HK-2 (cell line): ENCODE data around the gene UNCX.

Source experiments
- DNase-seq: peaks from one replicate; pipeline ENCODE4 v3.0.0-alpha.2; 2018; ENCODE audit not compliant: unreplicated experiment

The UNCX gene

GRCh38 chr7:1243964-1244416 lies 11.3 kb downstream of the UNCX start:
- no peak for DNase-seq

GRCh38 chr7:1244700-1245523 lies 12.2 kb downstream of the UNCX start:
- no peak for DNase-seq

DNA sequence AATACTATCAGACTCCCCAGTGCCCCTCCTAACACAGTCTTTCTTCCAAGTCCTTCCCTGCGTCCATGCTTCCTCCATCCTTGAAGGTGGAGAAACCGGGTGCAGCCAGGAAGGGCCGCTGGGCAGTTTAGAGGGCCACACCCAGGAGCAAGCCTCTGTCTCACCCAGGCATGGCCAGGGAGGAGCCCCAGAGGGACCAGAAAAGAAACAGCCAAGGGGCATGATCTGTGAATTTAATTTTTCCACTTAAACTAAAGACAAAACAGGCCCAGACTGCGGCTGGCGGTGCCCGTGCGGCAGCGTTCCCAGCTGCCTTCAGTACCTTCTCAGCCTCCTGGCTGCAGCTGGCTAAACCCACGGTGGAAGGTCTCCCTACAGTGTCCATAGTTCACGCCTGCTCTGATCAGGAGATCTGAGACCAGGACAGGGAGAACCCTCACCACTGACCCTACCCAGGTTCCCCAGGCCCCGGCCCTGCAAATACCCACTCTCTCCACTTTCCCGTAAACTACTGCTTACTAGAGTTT lies 12.9 kb downstream of the UNCX start:
- DNase-seq, result no peak

GRCh38 chr7:1246160-1246870 lies 13.6 kb downstream of the UNCX start:
- DNase-seq, result no peak

DNA sequence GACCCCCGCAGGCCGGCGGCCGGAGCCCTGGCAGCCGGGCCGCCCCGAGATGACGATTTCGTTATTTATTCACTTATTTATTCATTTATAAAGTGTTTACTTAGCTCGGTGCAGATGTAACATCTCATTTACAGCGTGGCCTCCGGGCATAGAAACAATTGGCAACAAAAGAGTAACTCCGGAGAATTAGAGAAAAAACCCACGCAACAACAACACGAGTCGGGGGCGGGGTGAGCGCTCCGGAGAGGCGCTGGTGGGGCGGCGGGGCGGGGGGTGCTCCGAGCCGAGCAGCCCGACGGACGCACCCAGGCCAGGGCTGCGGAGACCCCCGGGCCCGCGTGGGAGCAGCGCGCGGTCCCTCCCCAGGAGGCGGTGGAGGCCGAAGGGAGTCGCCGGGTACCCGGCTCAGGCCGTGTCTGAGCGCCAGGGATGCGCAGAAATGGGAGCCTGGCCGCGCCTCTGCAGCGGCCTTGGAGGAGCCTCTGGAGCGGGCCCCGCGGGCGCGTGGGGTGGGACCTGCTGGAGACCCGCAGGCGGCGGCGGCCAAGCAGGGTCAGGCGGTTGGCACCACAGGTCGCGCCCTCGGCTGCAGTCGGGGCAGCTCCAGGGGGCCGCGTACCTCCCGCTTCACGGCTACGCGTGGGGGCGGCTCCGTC lies 14.3 kb downstream of the UNCX start:
- no peak for DNase-seq

- DNase-seq, result no peak
Measured at GRCh38 chr7:1247527-1248041, 14.9 kb downstream of the UNCX start.

DNA sequence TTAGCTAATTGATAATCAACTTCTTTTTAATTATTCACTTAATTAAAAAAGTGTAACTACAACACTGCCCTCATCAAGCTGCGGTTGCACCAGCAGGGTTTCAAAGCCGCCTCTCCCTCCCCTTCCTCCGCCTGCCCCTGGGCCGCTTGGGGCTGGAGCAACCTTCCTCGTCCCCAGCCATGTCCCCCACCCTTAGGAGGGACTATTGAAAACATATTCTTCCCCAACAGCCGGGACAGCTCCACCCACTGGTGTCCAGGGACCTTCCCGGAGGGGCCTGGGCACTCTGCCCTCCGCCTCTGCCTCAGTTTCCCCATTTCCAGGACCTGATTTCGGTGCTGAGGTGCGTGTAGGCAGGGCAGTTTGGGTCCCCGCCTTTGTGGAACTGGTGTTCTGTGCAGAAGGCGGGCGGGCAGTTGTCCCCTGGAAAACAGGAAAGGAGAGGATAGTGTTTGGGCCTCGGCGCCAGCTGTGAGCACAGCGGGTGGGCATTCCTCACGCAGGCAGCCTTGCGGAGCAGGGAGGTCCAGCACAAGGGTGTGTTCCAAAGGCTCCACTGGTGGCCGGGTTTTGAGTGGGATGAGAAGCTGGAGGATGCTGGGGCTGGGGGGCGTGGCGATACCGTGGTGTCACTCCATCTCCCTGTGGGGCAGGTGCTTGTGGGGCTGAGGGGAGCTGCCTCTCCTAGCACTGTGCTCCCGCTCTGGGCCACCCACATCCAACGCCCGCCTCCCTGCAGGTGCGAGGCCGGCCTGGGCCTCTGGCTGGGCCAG lies 15.7 kb downstream of the UNCX start:
- DNase-seq, result no peak

DNA sequence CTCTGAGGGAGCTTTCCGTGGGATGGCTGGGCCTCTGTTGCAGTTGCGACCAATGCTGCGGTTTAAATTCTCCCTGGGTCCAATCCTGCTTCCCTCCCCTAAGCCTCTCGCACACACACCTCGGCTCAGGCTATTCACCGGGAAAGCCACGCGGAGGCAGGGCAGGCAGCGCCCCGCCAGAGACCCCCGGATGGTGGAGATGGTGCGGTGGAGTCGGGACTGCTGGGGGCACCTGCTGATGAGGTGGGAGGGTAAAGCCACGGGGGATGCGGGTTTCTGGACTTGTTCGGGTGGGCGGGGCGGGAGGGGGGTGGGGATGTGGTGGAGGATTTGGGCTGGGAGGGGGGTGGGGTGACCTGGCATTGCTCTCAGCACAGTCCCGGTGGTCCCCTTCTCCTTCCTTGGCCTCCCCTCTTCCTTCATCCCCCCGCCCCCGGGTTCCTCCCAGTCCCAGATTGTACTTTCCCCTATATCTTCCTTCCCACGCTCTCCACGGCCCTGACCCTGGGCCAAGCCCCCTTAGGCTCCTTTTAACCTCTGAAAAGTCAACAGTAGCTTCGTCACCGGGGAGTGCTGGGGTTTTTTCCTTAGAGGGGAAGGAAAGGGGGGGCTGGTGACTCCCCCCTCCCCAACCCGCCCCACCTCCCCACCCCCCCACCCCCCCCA lies 16.4 kb downstream of the UNCX start:
- DNase-seq, result no peak

DNA sequence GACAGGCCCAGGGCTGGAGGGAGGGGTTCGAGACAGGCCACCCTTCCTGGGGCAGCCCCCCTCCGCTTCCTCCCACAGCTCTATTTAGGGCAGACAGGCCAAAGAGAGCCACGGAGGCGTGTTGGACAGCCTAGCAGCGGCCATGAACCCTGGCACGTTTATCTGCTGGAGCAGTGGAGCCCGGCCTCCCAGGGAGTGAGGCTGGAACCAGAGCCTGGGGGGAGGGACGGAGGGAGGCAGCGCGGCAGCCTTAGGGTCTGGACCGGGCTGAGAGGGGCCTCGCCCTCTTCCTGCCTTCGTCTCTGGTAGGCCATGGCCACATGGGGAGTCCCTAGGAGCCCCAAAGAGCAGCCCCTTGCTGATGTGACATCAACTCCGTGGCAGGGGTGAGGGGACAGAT lies 17.1 kb downstream of the UNCX start:
- DNase-seq, result no peak

- DNase-seq, result no peak
Measured at GRCh38 chr7:1250901-1251300, 18.2 kb downstream of the UNCX start.

GRCh38 chr7:1251796-1252539 lies 19.3 kb downstream of the UNCX start:
- no peak for DNase-seq

GRCh38 chr7:1252540-1253090 lies 19.9 kb downstream of the UNCX start:
- no peak for DNase-seq

GRCh38 chr7:1253681-1254181 lies 21.1 kb downstream of the UNCX start:
- no peak for DNase-seq

GRCh38 chr7:1254281-1255079 lies 21.8 kb downstream of the UNCX start:
- DNase-seq, result no peak

DNA sequence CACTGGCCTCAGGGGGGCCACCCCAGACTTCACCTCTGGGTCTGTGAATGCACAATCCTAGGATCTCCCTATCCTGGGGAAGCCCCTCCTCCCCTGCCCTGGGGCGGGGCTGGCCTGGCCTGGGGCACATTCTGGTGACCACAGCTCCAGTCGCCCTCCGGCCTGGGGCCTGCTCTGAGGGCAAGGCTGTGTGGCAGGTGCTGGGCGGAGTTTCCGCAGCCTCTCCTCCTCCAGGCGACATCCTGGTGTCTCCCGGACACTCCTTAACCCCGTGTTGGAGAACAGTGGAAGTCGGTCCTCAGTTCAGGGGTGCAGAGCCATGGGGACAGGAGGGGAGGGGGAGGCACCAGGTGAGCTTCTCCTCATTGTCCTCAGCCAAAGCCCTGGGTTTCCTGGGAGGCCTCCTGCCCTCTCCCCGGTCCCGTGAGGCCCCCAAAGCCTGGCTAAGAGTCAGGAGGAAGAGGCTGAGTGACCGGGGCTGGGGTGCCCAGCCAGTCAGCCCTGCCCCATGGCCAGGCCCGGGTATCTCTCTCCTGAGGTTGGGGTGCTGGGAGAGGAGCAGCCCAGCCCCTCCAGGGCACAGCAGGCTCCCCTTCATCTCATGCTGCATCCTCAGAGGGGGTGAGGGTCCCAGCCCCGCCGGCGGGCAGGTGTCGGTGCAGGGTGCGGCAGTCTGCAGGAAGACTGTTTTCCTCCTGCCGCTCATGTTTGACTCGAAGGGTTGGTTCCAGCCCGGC lies 22.6 kb downstream of the UNCX start:
- no peak for DNase-seq

- no peak for DNase-seq
Measured at GRCh38 chr7:1255817-1256340, 23.2 kb downstream of the UNCX start.

DNA sequence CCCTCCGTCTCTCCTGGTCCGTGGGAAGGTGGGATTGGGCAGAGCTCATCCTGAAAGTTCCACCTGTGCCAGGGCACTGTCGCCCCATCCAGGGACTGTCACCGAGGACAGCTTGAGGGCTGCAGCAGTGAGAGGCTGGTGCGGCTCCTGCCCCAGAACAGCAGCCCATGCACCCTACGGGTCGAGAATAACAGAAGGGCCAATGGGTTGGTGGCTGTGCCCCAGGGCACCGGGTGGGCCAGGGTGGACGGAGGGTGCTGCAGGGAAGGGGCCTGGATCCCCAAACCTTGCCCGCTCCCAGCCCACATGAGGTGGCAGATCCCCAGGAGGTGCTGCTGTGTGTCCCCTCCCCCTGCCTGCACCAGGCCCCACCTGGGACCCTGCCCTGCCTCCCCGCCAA lies 23.9 kb downstream of the UNCX start:
- DNase-seq, result no peak

GRCh38 chr7:1257221-1257620 lies 24.5 kb downstream of the UNCX start:
- no peak for DNase-seq
